Measurements from ENCODE around the gene RPS15. TPM values are rescaled to one million over a fixed set of nuclear protein-coding genes. Genes with fewer than 3 reads are reported as not detected.
"Not testable (repeated sequence)": the region's sequence is repeated elsewhere in the genome, so short reads cannot be mapped to it uniquely, and the experiment has no call there.

RPS15 gene
- total RNA-seq, 1 donor from 2014 or later = 352 TPM

- DNase-seq (ENCODE audit: low read depth in 2 of 2) = no peak
Measured at GRCh38 chr19:1418951-1419738, 19.1 kb upstream of the RPS15 start.

DNA sequence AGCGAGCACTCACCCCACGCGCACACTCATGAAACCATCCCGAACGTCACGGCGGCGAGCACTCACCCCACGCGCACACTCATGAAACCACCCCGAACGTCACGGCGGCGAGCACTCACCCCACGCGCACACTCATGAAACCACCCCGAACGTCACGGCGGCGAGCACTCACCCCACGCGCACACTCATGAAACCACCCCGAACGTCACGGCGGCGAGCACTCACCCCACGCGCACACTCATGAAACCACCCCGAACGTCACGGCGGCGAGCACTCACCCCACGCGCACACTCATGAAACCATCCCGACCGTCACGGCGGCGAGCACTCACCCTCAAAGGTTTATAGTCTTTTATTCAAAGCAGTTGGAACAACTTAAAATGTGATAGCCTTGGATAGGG is 18.1 kb upstream of the RPS15 start:
- not testable (repeated sequence) for DNase-seq (ENCODE audit: low read depth in 2 of 2)

DNA sequence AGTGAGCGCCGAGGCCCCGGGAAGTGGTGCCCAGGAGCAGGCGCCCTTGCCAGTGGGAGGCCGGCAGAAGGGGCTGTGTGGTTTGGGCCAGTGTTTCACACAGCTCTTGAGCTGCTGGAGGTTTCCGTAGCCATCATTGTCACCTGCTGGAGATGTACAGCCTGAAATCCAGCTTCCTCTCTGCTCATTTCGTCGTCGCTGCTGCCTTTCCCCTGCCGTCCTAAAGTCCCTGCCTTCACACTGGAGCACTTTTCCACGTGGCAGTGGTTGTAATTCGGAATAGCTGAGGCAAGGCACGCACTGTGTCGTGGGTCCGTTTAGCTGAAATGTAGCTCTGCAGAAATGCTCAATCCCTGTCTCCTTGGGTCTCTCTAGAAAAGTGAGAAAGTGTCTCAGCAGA is 17.6 kb upstream of the RPS15 start:
- no peak for DNase-seq (ENCODE audit: low read depth in 2 of 2)

GRCh38 chr19:1421218-1421957 is 16.8 kb upstream of the RPS15 start:
- DNase-seq (ENCODE audit: low read depth in 2 of 2) = no peak

DNA sequence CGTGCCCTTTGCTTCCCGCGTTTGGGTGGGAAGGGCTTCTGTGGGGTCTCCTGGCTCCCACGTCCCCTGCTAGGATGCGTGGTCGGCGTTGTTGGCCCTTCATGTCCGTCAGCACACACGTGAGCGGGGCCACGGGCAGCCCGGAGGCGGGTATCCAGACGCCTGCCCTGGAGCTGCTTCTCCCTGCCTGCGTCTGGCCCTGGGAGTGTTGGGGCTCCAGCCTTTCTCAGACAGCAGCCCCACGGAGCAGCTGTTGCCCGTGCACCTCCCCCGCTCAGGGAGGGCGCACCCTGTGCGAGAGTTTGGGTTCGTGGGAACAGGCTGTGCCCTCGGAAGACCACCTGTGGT is 16.3 kb upstream of the RPS15 start:
- DNase-seq (ENCODE audit: low read depth in 2 of 2) = no peak

DNA sequence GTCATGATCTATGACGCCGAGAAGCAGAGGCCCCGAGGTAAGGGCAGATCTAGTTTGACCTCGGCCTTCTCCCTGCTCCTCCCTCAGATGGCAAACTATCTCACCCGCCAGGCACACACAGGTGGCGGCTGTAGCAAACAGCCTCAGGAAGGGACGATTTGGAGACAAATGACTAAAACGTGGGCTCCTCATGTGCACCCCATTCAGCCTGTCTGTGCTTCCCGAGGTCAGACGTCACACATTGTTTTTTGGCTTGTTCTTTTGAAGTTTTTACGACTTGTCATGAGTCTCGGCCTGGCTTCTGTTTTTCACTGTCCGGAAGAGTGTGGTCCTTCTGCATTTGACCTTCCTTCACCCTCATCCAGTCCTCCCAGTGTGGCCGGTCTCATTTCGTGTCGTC is 15.8 kb upstream of the RPS15 start:
- peak; percentile 24 to 78 for DNase-seq (ENCODE audit: low read depth in 2 of 2)

DNA sequence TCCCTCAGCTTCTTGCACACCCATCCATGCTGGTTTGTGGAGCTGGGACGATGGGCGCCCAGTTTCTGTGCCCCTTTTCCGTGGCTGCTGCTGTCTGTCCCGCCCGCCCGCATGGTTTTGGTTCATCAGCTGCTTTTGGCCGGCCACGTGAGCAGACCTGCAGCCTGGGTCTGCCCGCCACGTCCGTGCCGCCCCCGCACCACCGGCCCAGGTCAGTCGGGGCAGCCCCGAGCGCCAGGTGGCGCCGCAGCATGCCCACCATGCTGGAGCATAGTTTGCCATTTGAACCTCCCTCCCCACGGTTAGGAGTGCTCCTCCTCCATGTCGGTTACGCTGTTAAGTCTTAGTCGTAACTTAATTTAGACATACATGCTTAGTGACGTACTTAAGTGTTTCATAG is 15.3 kb upstream of the RPS15 start:
- no peak for DNase-seq (ENCODE audit: low read depth in 2 of 2)

DNA sequence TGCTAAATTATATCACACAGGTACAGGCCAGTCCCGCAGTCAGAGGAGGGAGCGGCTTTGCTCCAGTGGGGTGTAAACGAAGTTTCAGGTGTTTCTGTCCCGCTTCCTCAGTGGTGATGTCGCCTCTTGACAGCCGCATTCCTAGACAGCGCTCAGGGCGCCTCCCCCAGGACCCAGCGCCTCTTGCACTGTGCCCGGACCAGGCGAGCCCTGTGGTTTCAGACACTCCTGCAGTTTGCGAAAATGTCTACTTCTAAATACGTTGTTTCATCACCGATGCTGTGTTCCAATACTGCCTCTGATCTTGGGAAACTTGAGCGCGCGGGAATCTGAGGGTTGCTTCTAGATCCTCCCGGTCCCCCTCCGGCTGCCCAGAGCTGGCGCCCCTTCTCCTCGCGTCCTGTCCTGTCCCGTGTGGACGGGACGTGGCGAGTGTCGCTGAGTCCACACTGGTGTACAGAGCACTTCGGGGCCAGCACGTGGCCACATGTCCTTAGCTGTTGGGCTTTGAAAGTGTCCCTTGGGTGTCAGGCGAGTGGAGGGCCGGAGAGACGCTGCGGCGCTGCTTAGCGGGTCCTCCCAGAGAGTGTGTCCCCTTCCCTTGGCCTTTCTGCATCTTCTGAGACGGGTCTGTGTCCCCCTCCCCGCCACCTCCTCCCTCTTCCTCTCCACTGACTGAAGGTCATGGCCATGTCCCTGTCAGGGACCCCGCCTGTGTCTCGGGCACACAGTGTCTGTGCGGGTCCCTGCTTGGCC is 14.6 kb upstream of the RPS15 start:
- DNase-seq (ENCODE audit: low read depth in 2 of 2) = no peak

DNA sequence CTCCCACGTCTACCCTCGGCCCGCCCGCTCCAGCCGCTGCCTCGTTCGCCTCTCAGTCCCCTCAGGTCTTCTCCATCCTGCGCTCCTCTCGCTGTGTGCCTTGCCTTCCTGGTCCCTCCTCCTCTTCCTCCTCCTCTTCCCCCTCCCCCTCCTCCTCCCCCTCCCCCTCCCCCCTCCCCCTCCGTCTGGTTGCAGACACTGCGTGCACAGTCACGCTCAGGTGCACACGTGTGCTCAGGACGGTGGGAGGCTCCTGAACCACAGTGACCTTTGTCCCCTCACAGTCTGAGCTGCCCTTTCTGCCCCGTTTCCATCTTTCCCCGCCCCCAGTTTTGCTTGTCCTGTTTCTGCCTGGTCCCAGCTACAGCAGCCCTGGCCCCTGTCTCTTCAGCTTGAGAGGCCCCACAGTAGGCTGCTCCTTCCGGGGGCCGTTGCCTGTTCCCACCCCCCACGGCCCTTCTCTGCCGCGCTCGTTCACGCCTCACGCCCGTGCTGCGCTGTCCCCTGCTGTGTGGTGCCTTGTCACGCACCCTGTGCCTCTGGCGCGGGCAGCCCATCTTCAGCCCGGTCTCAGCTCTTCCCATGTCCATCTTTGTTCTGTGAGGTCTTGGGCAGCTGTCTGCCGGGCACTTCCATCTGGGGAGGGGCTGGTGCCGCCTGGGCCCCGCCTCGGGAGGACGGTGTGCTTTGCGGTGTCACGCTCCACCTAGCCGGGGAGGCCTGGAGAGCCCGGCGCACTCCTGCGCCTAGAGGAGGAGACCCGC is 13.8 kb upstream of the RPS15 start:
- DNase-seq (ENCODE audit: low read depth in 2 of 2) = no peak

- DNase-seq (ENCODE audit: low read depth in 2 of 2) = no peak
Measured at GRCh38 chr19:1425102-1425837, 12.9 kb upstream of the RPS15 start.

DNA sequence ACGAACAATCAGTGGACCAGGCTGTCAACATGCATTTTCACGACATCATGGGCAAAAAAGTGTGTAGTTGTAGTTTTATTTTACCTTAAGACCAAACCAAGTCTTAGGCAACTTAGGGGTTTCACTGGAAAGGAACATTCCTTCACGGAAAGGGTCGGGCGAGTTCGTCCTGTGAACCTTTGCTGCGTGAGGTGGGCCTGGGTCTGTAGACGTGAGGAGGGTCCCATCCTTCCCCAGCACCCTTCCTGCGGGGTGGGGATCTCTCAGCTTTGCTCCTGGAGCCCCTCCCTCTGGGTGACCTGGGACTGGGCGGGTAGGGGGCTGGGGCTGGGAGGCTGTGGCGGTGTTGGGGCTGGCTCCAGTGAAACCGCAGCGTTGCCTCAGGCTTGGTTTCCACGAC is 12.3 kb upstream of the RPS15 start:
- no peak for DNase-seq (ENCODE audit: low read depth in 2 of 2)

DNA sequence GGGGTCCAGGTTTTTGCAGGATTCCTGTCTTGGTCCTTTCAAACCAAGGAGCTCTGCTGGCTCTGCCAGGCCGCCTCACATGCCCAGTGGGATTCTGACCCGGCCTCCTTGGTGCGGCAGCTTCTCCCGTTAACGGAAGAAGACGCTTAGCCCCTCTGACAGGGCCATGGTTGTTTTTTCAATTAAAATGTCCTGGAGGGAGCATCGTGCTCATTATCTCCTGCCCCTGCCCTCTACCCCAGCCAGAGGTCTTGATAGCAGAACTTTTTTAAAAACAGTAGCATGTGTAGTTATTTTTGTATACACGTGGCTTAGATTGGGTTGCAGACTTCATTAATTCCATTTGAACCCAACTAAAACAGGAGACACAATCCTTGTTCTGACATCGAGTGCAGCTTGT is 11.5 kb upstream of the RPS15 start:
- no peak for DNase-seq (ENCODE audit: low read depth in 2 of 2)

DNA sequence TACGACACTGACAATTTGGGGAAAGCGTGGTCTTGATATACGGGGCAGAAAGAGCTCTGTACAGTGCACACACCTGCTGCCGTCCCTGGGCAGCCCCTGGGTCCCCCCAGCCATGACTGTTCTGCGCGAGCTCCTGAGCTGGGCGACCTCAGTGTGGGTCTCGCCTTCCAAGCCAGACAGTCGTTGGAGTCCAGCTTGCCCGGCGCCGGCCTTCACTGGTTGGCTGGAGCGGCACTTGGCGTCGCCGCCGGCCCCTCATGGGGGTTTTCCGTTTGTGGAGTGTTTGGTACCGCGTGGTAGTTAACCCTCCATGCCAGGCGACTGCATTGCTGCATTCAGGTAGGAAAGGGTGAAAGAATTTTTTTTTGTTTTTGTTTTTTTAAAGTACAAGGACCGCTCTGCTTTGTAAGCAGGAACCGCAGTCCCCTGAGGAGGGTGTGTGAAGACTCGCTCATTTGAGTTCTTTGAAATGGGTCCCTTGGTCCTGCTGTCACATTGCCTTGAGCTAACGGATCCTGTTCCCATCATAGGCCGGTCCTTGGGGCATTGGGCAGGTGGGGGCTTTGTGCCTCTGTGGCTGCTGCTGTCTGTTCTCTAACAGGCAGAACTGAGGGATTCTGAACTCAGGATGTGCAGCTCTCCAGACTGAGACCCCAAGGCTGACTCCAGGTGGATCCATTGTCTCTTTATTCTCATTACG is 10.8 kb upstream of the RPS15 start:
- DNase-seq (ENCODE audit: low read depth in 2 of 2) = no peak

DNA sequence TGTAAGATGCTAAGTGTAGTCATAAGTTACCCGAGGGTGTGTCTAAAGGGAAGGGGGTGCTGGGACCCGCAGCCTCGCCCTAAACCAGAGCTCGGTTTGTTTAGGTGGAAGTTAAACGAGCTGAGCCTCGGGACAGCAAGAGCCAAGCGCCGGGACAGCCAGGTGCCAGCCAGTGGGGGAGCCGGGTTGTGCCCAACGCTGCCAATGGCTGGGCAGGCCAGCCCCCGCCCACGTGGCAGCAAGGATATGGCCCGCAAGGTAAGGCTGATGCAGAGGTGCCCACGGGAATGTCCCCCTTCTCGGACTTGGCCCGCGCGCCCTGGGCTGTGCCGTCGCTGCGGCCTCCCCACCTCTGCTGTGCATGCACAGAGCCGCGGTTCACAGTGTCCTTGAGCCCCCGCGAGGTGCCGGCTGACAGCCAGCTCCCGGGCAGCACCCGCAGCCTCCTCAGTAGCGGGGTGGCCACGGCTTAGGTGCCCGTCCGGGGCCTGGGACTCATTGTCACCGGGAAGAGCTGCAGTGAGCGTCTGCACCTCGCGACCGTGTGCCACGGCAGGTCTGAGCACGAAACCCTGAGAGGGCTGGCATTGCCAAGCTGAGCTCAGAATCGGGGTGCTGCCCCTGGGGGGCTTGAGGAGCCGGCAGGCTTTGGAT is 9.3 kb upstream of the RPS15 start:
- no peak for DNase-seq (ENCODE audit: low read depth in 2 of 2)

DNA sequence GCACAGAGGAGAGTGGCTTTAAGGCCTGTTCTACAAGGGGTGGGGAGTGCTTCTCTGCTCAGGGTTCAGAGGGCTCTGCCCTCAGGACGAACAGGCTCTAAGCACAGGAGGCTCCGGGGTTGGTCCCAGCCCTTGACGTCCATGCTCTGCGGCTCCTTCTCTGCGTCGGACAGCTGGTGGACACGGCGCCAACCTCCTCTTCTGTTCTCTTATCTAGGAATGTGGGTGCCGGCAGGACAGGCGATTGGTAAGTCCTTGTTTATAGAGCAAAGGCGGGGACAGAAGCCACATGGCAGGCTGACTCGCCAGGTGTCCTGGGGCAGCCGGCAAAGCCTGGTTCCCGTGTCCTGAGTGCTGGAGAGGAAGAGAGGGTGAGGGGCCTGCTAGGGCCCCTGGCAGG is 8.4 kb upstream of the RPS15 start:
- no peak for DNase-seq (ENCODE audit: low read depth in 2 of 2)

- no peak for DNase-seq (ENCODE audit: low read depth in 2 of 2)
Measured at GRCh38 chr19:1430246-1430645, 8.0 kb upstream of the RPS15 start.

DNA sequence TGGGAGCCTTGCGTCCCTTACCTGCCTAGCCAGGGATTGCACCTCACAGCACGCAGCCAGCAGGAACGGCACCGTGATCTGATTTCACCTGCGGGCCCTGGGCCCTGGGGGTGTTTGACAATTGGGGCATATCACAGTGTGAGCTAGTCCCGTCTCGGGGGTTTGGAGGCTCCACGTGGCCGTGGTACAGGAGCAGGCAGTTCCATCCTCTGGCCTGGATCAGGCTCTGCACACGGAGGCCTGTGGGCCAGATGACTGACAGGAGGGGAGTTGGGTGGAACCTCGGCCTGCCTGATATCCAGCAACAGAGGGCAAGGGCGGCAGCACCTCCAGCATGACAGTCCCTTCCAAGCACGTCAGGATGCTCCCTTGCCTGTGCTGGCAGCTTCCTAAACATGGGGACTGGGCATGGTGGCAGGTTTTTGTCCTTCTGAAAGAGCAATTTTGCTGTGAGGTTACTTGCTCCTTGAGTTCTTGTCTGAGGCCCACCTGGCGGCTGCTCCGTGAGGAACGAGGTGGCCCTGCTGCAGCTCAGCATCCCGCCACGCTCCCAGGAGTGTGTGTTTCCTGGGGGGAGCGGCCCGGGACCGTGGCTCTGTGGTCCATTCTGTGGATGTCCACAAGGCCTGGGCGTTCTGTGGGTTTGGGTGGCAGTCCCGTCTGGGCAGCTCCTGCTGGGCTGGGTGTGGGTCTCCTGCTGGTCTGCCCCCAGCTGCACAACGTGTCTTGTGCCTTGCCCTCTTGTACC is 6.3 kb upstream of the RPS15 start:
- no peak for DNase-seq (ENCODE audit: low read depth in 2 of 2)

DNA sequence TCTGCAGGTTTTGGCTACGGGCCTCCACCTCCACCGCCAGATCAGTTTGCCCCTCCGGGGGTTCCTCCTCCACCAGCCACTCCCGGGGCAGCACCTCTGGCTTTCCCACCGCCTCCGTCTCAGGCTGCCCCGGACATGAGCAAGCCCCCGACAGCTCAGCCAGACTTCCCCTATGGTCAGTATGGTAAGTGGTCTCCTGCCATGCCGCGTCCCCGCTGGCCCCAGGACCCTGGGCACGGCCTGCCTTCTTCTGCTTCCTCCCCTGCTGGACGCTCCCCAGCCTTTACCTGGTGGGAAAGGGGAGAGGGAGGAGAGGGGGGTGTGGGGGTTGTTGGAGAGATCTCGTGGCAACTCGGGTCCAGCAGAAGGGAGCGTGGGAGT is 5.7 kb upstream of the RPS15 start:
- no peak for DNase-seq (ENCODE audit: low read depth in 2 of 2)
